ENCODE measurements around the gene BRD7.

GRCh38 chr16:50305441-50306061, 63.2 kb downstream of the BRD7 start:
- TF ChIP-seq CTCF (tag by site-specific recombination; IDR thresholded peaks at IDR 0.05) (no peak), ZNF211 (tag by site-specific recombination; IDR thresholded peaks at IDR 0.05; ENCODE audit: low read depth) (no peak), SP7 (tag by site-specific recombination; IDR thresholded peaks at IDR 0.05) (no peak), PBX3 (CRISPR knock-in tag; IDR thresholded peaks at IDR 0.05) (no peak), ZNF10 (tag by site-specific recombination; IDR thresholded peaks at IDR 0.05) (no peak), ZNF24 (tag by site-specific recombination; IDR thresholded peaks at IDR 0.05) (no peak), ZBTB48 (tag by site-specific recombination; IDR thresholded peaks at IDR 0.05) (no peak), ZBTB20 (tag by site-specific recombination; IDR thresholded peaks at IDR 0.05) (no peak), ZNF174 (tag by site-specific recombination; IDR thresholded peaks at IDR 0.05) (no peak), ZNF394 (tag by site-specific recombination; IDR thresholded peaks at IDR 0.05; ENCODE audit: borderline replicate concordance) (no peak), SP2 (tag by site-specific recombination; IDR thresholded peaks at IDR 0.05) (no peak)
- TF ChIP-seq, protein P1, sequence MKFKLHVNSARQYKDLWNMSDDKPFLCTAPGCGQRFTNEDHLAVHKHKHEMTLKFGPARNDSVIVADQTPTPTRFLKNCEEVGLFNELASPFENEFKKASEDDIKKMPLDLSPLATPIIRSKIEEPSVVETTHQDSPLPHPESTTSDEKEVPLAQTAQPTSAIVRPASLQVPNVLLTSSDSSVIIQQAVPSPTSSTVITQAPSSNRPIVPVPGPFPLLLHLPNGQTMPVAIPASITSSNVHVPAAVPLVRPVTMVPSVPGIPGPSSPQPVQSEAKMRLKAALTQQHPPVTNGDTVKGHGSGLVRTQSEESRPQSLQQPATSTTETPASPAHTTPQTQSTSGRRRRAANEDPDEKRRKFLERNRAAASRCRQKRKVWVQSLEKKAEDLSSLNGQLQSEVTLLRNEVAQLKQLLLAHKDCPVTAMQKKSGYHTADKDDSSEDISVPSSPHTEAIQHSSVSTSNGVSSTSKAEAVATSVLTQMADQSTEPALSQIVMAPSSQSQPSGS (tag by site-specific recombination; IDR thresholded peaks at IDR 0.05; ENCODE audit: low read depth): no peak
- TF ChIP-seq, protein P2, sequence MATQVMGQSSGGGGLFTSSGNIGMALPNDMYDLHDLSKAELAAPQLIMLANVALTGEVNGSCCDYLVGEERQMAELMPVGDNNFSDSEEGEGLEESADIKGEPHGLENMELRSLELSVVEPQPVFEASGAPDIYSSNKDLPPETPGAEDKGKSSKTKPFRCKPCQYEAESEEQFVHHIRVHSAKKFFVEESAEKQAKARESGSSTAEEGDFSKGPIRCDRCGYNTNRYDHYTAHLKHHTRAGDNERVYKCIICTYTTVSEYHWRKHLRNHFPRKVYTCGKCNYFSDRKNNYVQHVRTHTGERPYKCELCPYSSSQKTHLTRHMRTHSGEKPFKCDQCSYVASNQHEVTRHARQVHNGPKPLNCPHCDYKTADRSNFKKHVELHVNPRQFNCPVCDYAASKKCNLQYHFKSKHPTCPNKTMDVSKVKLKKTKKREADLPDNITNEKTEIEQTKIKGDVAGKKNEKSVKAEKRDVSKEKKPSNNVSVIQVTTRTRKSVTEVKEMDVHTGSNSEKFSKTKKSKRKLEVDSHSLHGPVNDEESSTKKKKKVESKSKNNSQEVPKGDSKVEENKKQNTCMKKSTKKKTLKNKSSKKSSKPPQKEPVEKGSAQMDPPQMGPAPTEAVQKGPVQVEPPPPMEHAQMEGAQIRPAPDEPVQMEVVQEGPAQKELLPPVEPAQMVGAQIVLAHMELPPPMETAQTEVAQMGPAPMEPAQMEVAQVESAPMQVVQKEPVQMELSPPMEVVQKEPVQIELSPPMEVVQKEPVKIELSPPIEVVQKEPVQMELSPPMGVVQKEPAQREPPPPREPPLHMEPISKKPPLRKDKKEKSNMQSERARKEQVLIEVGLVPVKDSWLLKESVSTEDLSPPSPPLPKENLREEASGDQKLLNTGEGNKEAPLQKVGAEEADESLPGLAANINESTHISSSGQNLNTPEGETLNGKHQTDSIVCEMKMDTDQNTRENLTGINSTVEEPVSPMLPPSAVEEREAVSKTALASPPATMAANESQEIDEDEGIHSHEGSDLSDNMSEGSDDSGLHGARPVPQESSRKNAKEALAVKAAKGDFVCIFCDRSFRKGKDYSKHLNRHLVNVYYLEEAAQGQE (tag by site-specific recombination; IDR thresholded peaks at IDR 0.05): no peak
- TF ChIP-seq, protein P3, sequence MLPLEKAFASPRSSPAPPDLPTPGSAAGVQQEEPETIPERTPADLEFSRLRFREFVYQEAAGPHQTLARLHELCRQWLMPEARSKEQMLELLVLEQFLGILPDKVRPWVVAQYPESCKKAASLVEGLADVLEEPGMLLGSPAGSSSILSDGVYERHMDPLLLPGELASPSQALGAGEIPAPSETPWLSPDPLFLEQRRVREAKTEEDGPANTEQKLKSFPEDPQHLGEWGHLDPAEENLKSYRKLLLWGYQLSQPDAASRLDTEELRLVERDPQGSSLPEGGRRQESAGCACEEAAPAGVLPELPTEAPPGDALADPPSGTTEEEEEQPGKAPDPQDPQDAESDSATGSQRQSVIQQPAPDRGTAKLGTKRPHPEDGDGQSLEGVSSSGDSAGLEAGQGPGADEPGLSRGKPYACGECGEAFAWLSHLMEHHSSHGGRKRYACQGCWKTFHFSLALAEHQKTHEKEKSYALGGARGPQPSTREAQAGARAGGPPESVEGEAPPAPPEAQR (tag by site-specific recombination; IDR thresholded peaks at IDR 0.05): no peak

Measured in HEK293 (cell line).